Measurements from ENCODE around the gene COL7A1.

DNA sequence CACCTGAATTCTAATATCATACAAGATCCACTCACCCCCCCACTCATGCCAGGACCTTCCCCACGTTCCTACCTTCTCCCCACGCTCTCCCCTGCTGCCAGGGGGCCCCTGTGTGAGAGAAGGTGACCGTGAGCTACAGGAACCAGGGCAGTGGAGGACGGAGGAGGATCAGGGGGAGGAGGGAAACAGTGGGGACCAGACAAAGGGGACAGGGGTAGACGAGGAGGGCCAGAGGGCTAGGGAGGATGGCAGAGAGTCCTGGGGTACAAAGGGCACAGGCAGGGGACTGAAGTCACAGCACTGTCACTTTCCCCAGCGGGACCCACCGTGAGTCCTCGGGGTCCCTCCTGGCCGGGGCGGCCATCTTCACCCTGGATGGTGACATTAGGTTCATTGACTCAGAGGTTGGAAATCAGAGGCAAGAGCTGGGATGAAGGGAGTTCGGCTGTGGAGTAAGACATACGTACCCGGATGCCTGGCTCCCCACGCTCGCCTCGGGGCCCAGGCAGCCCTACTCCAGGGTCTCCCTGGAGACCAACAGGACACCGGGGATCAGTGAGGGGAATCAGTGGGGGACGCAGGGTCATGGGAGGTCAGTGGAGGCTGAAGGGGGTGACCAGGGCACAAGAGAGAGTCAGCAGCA, 25.2 kb downstream of the COL7A1 start:
- TF ChIP-seq, protein P1, sequence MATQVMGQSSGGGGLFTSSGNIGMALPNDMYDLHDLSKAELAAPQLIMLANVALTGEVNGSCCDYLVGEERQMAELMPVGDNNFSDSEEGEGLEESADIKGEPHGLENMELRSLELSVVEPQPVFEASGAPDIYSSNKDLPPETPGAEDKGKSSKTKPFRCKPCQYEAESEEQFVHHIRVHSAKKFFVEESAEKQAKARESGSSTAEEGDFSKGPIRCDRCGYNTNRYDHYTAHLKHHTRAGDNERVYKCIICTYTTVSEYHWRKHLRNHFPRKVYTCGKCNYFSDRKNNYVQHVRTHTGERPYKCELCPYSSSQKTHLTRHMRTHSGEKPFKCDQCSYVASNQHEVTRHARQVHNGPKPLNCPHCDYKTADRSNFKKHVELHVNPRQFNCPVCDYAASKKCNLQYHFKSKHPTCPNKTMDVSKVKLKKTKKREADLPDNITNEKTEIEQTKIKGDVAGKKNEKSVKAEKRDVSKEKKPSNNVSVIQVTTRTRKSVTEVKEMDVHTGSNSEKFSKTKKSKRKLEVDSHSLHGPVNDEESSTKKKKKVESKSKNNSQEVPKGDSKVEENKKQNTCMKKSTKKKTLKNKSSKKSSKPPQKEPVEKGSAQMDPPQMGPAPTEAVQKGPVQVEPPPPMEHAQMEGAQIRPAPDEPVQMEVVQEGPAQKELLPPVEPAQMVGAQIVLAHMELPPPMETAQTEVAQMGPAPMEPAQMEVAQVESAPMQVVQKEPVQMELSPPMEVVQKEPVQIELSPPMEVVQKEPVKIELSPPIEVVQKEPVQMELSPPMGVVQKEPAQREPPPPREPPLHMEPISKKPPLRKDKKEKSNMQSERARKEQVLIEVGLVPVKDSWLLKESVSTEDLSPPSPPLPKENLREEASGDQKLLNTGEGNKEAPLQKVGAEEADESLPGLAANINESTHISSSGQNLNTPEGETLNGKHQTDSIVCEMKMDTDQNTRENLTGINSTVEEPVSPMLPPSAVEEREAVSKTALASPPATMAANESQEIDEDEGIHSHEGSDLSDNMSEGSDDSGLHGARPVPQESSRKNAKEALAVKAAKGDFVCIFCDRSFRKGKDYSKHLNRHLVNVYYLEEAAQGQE (IDR thresholded peaks at IDR 0.05; ENCODE audit: low read depth), result no peak
- TF ChIP-seq TCF12 (IDR thresholded peaks at IDR 0.05; ENCODE audit: low read depth) (no peak), EGR1 (IDR thresholded peaks at IDR 0.05) (no peak), FOXM1 (IDR thresholded peaks at IDR 0.05; ENCODE audit: borderline replicate concordance, low read depth) (no peak), NFIC (IDR thresholded peaks at IDR 0.05) (no peak)
- TF ChIP-seq, protein P2, sequence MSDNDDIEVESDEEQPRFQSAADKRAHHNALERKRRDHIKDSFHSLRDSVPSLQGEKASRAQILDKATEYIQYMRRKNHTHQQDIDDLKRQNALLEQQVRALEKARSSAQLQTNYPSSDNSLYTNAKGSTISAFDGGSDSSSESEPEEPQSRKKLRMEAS (IDR thresholded peaks at IDR 0.05), result no peak
